Smooth muscle cell (in vitro differentiated cells): ENCODE data around the gene KLHL40. TPM values are rescaled to one million over a fixed set of nuclear protein-coding genes. Genes with fewer than 3 reads are reported as not detected.

Source experiments
- DNase-seq: peaks from one replicate; lab custom pipeline; 2025; ENCODE audit not compliant: unreplicated experiment; lab: John Stamatoyannopoulos, UW
- H2AFZ ChIP-seq: fragments of 200-600 bp; sonication (generic); 2 replicates; pipeline ENCODE4 v1.6.0; 2016; ENCODE audit warnings: antibody characterized with exemption, low read depth, mild to moderate bottlenecking
- H3F3A ChIP-seq: fragments of 200-600 bp; sonication (generic); 2 replicates; pipeline ENCODE4 v1.6.0; 2017; ENCODE audit warnings: antibody characterized with exemption, low read depth
- H3K27ac ChIP-seq: fragments of 200-600 bp; sonication (generic); 2 replicates; pipeline ENCODE4 v1.5.1; 2016; ENCODE audit warnings: low read depth, mild to moderate bottlenecking
- H3K27me3 ChIP-seq: fragments of 200-600 bp; sonication (generic); 2 replicates; pipeline ENCODE4 v1.6.1; 2016; ENCODE audit warnings: low read depth, mild to moderate bottlenecking
- H3K36me3 ChIP-seq: fragments of 200-600 bp; sonication (generic); 2 replicates; pipeline ENCODE4 v1.5.1; 2016; ENCODE audit warnings: low read depth
- H3K4me1 ChIP-seq: fragments of 200-600 bp; sonication (generic); 2 replicates; pipeline ENCODE4 v1.5.1; 2016; ENCODE audit warnings: low read depth
- H3K4me2 ChIP-seq: fragments of 200-600 bp; sonication (generic); 2 replicates; pipeline ENCODE4 v1.6.0; 2016; ENCODE audit warnings: mild to moderate bottlenecking
- H3K4me3 ChIP-seq: fragments of 200-600 bp; sonication (generic); 2 replicates; pipeline ENCODE4 v1.5.1; 2016; ENCODE audit warnings: mild to moderate bottlenecking
- H3K79me2 ChIP-seq: fragments of 200-600 bp; sonication (generic); 2 replicates; pipeline ENCODE4 v1.6.0; 2016; ENCODE audit warnings: low read depth, mild to moderate bottlenecking
- H3K9ac ChIP-seq: fragments of 200-600 bp; sonication (generic); 2 replicates; pipeline ENCODE4 v1.6.0; 2016; ENCODE audit warnings: low read depth
- H3K9me3 ChIP-seq: fragments of 200-600 bp; sonication (generic); replicated peaks from 2 replicates; pipeline ENCODE4 v1.5.1; 2016; ENCODE audit warnings: low read depth
- H4K20me1 ChIP-seq: fragments of 200-600 bp; sonication (generic); 2 replicates; pipeline ENCODE4 v1.6.0; 2016; ENCODE audit warnings: low read depth
- WGBS: methylation state at CpG from one replicate; pipeline ENCODE4 v1.1.7; 2016; ENCODE audit warnings: low lambda C conversion rate; 5-methylcytosine and 5-hydroxymethylcytosine counted together
- polyA plus RNA-seq: library from polyadenylated mRNA; unstranded; fragments of >200 nt; fragmentation: Nextera tagmentation; extraction: Ambion mirVana; gene quantifications from 2 replicates; pipeline ENCODE4 v1.2.1, GENCODE V29; 2016
- total RNA-seq: library from RNA; depleted of rRNA; stranded (reverse); fragments of >200 nt; gene quantifications from 2 replicates; pipeline ENCODE4 v1.2.3, GENCODE V29; 2014
- TF ChIP-seq, protein P1 (sequence below): fragments of 200-600 bp; sonication (generic); IDR thresholded peaks from 2 replicates; pipeline ENCODE4 v1.5.1; 2017; ENCODE audit warnings: borderline replicate concordance, mild to moderate bottlenecking, antibody characterized with exemption; ENCODE audit not compliant: insufficient read depth, poor library complexity, severe bottlenecking

The KLHL40 gene
- total and polyA plus RNA-seq, 2 experiments from 2014 or later, result not detected

DNA sequence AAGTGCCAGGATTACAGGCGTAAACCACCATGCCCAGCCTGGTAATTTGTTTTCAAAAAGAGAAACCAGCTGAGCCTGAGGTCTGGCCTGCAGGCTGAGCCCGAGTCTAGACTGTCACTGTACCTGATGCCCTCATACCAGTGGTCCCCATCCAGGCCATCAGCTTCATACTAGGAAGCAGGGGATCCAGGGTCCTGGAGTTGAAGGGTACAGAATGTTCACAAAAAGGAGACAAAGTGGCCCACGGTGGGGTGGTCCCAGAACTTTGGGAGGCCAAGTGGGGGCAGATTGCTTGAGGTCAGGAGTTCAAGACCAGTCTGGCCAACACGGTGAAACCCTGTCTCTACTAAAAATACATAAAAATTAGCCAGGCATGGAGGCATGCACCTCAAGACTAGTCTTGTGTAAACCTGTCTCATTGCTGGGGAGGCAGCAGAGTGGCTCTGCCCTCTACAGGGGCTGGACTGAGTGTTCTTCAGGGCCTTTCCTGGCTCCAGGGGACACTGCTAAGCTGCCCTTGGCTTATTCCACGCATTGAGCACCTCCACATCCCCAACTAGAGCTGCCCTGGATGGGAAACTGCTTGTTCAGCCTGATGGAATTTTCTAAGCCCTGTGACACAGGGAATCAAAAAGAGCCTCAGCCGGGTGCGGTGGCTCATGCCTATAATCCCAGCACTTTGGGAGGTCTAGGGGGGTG lies 25.1 kb downstream of the KLHL40 start:
- H3K4me2 ChIP-seq, result no peak overlapping the region
- H4K20me1 ChIP-seq, result no peaks in the 10 kb centered on the region
- no peak overlapping the region for H2AFZ ChIP-seq
- no peaks in the 10 kb centered on the region for H3K27me3 ChIP-seq
- no peak overlapping the region for H3K9ac ChIP-seq
- no peaks in the 10 kb centered on the region for H3F3A ChIP-seq
- no peak for DNase-seq
- no peaks in the 10 kb centered on the region for H3K36me3 ChIP-seq
- no peaks in the 10 kb centered on the region for H3K4me1 ChIP-seq
- H3K79me2 ChIP-seq, result no peaks in the 10 kb centered on the region
- WGBS, result 81% methylated on average over 7 of the region's 7 CpGs
- TF ChIP-seq, protein P1, sequence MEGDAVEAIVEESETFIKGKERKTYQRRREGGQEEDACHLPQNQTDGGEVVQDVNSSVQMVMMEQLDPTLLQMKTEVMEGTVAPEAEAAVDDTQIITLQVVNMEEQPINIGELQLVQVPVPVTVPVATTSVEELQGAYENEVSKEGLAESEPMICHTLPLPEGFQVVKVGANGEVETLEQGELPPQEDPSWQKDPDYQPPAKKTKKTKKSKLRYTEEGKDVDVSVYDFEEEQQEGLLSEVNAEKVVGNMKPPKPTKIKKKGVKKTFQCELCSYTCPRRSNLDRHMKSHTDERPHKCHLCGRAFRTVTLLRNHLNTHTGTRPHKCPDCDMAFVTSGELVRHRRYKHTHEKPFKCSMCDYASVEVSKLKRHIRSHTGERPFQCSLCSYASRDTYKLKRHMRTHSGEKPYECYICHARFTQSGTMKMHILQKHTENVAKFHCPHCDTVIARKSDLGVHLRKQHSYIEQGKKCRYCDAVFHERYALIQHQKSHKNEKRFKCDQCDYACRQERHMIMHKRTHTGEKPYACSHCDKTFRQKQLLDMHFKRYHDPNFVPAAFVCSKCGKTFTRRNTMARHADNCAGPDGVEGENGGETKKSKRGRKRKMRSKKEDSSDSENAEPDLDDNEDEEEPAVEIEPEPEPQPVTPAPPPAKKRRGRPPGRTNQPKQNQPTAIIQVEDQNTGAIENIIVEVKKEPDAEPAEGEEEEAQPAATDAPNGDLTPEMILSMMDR, result no peak
- H3K9me3 ChIP-seq, result no peaks in the 10 kb centered on the region
- no peak overlapping the region for H3K27ac ChIP-seq
- H3K4me3 ChIP-seq, result no peak overlapping the region

GRCh38 chr3:42711491-42712343 lies 26.4 kb downstream of the KLHL40 start:
- H3K27me3 ChIP-seq, result no peaks in the 10 kb centered on the region
- H3F3A ChIP-seq, result no peaks in the 10 kb centered on the region
- H3K27ac ChIP-seq, result no peak overlapping the region
- H3K36me3 ChIP-seq, result no peaks in the 10 kb centered on the region
- H3K4me1 ChIP-seq, result no peaks in the 10 kb centered on the region
- no peaks in the 10 kb centered on the region for H3K79me2 ChIP-seq
- no peak overlapping the region for H3K4me2 ChIP-seq
- no peaks in the 10 kb centered on the region for H4K20me1 ChIP-seq
- no peak for DNase-seq
- H3K9me3 ChIP-seq, result no peaks in the 10 kb centered on the region
- no peak overlapping the region for H3K4me3 ChIP-seq
- H2AFZ ChIP-seq, result no peak overlapping the region
- TF ChIP-seq, protein P1, result no peak
- no peak overlapping the region for H3K9ac ChIP-seq
- 68% methylated on average over 6 of the region's 6 CpGs for WGBS

- Histone ChIP-seq H3K4me3 (no peak overlapping the region), H3K27me3 (no peaks in the 10 kb centered on the region), H3K9me3 (no peaks in the 10 kb centered on the region), H3K4me2 (no peak overlapping the region), H3K9ac (no peak overlapping the region), H3K36me3 (no peaks in the 10 kb centered on the region), H2AFZ (no peak overlapping the region), H3K4me1 (no peaks in the 10 kb centered on the region), H3K79me2 (no peaks in the 10 kb centered on the region), H3K27ac (no peak overlapping the region), H3F3A (no peaks in the 10 kb centered on the region), H4K20me1 (no peaks in the 10 kb centered on the region)
- DNase-seq, result no peak
- TF ChIP-seq, protein P1, result no peak
- 91% methylated on average over 4 of the region's 4 CpGs for WGBS
Observed at GRCh38 chr3:42712344-42712648, 27.0 kb downstream of the KLHL40 start.
